HG03095 (cell line): ENCODE data around the gene PLXNB2.
"Not testable (repeated sequence)": the region's sequence is repeated elsewhere in the genome, so short reads cannot be mapped to it uniquely, and the experiment has no call there.

ENCODE experiments used
- ATAC-seq: cut with Tn5 transposase; IDR thresholded peaks from one replicate; pipeline ENCODE4 v1.9.1; 2021; ENCODE audit warnings: moderate library complexity; ENCODE audit not compliant: unreplicated experiment

Gene PLXNB2

DNA sequence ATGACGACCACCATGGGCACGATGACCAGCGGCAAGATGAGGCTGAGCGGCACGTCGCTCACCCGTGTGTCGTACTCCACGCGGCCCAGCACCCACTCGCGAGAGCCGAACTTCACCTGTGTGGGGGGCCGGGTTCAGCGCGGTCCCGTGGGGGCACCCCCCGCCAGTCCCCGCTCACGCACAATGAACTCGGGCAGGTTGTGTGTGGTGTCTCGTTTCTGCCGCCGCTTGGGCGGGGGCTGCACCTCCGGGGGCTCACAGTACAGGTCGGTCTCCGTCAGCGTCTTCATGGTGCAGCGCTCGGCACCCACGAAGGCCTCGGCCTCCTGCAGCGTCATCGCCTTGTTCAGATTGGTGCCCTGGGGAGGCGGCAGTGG lies 26.1 kb downstream of the PLXNB2 start:
- ATAC-seq: no peak

DNA sequence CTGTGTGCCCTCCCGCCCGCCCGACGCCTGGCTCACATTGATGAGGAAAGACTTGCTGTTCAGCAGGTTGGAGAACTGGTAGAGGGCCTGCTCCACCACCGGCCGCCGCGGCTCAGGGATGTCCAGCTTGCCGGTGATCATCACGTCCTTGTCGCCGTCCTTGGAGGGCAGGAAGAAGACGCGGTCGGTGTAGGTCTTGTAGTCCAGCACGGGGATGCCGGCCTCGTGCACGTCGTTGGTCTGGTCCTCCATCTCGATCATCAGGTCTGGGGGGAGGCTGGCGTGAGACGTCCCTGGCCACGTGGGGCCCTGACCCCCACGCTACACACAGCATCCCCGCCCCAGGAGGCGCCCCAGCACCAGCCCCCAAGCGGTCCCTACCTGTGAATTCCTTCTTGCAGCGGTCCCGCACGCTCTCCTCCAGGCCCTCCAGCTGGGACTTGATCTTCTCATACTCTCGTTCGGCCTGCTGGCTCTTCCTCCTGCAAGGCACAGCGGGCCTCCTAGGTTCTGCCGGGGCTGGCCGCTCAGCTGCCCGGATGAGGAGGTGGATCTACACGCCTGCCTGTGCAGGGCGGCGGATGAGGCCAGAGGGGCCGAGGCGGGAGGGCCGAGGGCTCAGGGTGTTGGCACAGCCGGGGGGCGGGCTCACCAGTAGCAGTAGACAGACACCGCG lies 26.6 kb downstream of the PLXNB2 start:
- ATAC-seq: no peak

DNA sequence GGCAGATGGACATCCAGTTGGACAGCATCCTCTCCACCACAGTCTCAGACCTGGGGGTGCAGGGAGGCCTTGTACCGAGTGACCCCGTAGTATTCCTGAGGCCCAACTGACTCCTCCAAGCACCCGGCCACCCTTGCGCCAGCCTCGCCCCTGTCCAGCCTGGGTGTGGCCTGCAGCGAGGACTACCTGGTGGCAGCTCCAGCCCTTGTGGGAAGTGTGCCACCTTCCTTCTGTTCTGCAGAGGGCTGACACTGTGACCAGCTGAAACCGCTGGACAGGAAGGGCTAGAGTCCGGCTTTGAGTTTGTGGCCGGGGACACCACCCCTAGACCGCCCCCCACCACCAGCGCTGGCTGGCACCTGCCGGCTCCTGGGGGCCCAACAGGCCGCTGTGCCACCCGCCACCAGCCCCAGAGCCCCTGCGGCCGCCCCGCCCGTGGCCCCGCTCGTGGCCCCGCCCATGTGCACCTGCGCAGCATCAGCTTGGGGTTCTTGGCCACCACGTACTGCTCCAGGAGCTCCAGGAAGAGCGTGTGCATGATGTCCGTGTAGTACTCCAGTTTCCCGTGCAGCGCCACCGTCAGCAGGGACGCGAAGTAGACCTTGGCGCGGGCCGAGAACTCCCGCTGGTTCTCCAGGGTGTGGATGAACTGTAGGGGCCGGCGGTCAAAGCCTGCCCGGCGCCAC lies 27.3 kb downstream of the PLXNB2 start:
- ATAC-seq: no peak

DNA sequence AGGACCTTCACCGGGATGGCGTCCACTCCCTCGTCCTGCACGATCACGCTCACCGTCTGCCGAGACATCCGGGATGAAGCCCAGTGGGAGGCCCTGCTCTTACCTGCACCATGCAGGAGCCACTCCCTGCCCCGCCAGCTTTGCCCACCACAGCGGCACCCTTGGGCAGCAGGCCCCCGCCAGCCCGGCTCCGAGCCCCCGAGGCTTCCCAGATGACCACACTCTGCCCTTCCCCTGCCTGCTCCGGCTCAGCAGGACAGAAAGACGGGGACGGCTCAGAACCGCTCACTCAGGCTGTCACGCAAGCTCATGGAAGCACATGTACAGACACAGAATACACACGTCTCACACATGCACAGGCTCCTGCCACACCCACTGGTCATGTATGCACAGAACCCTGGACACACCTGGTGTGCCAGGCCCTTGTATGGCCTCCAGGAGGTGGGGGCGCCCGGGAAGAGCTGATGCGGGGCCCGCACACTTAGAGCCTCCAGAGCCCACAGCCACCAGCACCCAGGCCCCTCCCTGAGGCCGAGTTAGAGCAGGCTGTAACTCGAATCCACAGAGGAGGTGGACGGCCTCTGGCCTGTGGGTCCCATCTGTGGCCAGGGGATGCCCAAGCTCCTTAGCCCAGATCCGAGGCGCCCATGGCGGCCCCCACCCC lies 28.4 kb downstream of the PLXNB2 start:
- no peak for ATAC-seq

DNA sequence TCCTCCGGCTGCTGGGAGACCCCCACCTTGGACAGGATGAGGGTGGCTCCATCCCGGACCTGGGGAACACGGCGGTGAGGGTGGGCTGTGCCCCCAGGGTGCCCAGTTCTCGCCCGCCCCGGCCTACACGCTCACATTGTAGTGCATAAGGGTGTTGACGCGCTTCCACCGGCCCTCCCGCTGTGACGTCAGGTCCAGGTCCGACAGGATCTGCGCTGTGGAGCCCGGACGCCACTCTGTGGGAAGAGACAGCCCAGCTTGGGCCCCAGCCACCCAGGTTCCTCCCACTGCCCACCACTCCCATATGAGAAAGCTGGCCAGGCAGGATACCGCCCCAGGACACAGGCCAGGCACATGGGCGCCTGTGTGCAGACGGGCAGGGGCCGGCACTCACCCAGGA lies 29.0 kb downstream of the PLXNB2 start:
- ATAC-seq: no peak

DNA sequence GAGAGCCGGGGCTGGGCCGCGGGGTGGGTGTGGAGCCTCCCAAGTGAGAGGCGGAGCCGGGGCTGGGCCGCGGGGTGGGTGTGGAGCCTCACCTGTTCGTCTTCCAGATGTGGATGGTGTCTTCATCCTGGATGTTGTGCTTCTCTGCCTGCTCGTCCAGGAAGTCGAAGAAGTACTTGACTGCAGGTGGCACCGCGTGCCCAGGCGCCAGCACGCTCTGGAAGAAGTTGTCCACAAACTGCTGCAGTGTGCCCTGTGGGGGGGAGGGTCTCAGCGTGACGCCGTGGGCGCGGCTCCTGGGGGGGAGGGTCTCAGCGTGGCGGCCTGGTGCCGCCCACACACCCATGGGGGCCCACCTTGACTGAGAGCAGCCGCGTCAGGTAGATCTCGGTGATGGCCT lies 29.7 kb downstream of the PLXNB2 start:
- ATAC-seq: no peak

DNA sequence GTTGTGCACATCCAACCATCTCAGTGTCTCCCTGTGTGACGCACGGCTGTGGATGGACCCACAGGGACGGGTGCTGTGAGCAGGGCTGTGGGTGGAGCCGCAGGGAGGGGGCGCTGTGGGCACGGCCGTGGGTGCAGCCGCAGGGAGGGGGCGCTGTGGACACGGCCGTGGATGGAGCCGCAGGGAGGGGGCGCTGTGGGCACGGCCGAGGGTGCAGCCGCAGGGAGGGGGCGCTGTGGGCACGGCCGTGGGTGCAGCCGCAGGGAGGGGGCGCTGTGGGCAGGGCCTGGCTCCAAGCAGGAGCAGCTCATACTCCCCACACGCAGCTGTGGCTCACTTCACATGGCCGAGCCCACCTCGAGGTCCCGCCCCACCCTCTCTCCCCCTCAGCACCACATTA lies 31.3 kb downstream of the PLXNB2 start:
- no peak for ATAC-seq

DNA sequence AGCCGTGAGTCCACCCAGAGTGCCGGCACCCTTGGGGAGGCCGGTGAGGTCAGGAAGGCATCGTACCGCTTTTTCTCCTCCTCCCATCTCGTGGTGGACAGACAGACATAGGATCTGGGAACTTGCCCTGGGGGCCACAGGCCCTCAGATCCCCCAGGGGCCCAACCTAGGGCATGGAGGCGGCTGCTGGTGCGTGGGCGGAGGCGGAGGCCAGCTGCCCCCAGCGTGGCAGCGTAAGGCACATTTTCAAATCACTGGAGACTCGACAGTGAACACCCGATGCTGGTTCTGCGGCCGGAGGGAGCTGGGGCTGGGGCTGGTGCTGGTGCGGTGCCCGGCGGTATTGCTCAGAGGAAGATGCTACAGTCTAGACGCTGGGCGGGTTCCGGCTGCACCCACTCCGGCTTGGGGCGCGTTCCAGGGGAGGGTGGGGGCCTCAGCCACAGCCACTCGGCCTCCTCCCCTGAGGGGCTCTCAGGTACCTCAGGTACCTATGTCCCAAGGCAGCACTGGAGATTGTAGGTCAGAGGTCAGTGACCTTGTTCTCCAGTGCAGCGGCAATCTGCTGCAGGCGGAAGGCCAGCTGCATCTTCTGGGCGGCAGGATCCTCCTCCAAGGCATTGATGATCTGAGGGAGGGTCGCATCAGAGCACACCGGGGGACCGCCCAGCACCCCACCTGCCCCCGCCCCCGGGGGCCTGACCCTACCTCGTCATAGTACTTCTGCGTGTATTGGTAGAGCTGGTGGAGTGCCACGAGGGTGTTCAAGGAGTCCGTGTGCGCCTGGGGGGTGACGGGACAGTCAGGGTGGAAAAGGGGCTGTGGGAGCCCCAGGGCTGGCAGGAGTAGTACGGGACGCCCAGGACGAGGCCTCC lies 32.0 kb downstream of the PLXNB2 start:
- no peak for ATAC-seq

DNA sequence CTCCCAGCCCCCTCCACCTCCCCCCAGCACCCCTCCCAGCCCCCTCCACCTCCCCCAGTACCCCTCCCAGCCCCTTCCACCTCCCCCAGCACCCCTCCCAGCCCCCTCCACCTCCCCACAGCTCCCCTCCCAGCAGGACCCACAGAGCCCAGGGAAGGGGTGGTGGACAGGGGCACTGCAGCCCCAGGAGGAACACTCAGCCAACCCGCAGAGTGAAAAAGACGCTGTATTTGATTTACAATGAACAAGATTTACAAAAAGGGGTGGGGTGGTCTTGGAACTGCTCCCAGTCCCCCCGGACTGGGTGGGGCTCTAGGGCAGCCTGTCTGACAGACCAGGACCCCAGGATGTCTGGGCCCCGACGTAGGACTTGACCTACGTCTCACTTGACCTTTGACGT lies 32.7 kb downstream of the PLXNB2 start:
- no peak for ATAC-seq

DNA sequence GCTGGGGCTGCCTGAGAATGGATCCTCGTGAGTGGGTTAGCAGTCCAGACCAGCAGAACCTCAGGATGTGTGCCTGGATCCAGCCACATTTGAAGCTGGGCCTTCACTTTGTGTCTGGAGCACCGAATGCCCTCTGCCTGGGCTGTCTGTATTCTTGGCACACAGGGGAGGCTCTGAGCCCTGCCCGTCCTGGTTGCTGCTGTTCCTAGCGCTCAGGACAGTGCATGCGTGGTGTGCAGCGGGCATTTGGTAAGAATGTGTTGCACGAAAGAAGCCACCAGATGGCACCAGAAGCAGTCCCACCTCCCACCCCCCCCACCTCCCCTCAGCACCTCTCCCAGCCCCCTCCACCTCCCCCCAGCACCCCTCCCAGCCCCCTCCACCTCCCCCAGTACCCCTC lies 33.1 kb downstream of the PLXNB2 start:
- no peak for ATAC-seq

DNA sequence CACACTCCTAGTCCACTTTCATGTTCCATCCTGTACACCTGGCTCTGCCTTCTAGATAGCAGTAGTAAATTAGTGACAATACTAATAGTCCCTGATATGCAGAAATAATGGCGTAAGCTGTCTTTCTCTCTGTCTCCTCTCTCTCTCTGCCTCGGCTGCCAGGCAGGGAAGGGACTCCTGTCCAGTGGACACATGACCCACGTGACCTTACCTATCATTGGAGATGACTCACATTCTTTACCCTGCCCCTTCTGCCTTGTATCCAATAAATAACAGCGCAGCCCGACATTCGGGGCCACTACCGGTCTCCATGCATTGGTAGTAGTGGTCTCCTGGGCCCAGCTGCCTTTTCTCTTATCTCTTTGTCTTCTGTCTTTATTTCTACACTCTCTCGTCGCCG lies 33.7 kb downstream of the PLXNB2 start:
- ATAC-seq: not testable (repeated sequence)

DNA sequence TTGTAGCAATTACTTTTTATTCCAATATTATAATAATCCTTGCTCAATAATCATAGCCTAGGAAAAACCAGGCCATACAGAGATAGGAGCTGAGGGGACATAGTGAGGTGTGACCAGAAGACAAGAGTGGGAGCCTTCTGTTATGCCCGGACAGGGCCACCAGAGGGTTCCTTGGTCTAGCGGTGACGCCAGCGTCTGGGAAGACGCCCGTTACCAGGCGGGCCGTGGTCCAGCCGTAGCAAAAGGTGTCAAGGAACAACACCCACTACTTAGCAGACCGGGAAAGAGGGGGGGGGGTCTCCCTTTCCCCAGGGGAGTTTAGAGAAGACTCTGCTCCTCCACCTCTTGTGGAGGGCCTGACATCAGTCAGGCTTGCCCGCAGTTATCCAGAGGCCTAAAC lies 34.1 kb downstream of the PLXNB2 start:
- not testable (repeated sequence) for ATAC-seq

DNA sequence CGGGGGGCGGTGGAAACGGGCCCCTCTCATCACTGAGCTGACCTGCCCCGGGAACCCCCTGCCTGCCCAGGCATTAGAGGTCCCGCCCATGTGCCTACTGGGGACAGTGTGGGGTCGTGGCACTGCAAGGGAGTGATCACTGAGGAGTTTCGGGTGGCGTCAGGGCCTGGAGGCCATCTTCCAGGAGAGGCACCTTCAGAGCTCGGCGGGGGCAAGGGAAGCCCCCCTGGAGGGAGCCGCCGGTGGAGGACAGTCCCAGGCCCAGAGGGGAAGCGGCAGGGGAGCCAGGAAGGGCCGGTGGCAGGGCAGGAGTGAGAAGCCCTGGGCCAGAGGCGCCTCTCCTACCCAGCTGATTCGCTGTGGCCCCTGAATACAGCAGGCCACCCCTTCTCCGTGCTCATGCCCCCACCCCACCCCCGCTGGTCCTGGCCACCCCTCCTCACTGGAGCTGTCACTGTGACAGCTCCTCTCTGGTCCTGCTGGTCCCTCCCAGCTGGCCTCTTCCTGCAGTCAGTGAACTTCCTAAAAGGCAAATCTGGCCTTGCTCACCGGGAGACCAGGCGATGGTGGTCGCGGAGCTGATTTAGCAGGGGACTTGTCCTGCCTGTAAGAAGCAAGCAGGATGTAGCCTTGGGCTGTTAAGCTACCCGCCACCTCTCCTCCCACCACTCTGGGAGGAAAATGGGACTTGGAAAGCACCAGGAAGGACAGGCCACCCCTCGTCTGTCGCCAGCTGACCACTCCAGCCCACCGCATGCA lies 35.2 kb downstream of the PLXNB2 start:
- no peak for ATAC-seq

DNA sequence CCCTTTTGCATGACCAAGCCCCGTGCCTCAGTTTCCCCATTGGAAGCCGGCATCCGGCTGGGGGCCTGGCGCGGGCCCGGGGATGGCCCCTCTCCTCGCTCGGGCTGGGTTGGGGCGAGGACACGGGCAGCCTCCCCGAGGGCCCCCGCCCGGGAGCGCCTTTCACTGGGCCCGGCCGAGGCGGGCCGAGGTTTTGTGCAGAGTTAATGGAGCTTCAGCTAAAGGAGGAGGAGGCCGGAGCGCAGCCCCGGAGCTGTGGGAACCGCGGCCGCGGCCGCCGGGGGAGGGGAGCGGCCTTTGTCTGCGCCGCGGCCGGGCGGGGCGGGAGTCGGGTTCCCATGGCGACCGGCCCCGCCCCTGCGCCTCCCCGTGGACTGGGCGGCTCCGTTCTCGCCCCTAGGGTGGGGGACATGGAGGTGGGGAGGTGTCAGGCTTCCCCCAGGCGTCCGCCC lies 35.9 kb downstream of the PLXNB2 start:
- no peak for ATAC-seq

DNA sequence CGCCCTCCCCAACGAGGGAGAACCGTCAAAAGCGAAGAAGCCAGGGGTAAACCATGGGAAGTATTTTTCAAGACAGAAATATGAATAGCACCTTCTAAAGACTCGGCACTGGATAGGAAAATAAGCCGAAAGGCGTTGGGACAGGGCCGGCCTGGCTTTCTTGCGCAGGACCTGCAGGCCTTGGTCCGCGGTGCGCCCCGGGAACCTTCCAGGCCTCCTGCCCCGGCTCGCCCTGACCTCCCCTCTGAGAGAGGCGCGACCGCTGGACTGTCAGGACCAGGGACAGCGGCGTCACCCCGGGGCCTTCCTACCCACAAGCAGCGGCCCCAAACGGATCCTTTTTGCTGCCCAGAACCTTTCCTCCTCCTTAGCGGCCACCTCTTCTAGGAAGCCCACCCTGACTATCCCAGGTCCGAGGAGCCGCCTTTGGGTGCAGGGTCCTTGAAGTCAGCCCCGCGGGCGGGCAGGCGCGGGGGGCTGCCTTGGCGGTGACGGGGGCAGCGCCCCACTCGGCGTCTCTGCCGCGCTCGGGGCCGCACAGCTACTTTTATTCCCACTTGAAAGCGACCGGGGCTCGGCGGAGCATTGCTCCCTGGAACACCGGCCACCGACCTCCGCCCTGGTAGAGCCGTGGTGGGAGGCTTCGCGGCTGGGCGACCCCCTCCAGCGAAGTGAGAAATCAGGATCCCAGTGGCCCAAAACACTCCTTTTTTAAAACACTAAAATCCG lies 36.6 kb downstream of the PLXNB2 start:
- ATAC-seq: no peak

DNA sequence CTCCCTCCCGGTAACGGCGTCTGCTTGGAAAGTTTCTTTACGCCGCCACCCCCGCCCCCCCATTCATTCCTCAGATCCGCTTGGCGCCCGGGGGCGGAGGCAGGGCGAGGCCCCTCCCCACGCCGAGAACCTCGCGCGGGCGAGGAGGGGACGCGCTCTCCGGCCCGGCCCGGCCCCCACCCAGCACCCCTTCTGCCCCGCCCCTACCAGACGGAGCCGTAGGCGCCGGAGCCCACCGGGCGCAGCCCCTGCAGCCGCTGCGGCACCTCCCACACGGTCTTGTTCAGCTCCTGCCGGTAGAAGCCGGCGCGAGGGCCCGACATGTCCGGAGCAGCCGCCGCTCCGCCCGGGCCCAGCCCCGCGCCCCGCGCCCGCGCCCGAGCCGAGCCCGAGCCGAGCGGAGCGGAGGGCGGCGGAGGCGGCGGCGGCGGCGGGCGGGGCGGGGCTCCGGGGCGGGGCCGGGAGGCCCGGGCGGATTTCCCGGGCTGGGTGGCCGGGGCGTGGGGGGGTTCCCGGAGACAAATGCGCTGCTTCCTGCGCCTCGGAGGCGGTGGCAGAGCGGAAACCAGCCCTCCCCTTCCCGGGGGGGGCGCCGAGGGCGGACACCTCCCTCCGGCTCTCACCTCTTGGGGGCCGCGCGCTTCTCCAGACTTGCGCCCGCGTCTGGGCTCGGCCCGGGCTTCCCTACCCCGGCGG lies 37.3 kb downstream of the PLXNB2 start, which contains the start of gene MAPK11:
TSS of gene MAPK11 (minus strand) at position 411 of the 696 bp plus-strand sequence. CDS start at position 323, 88 bp downstream.
- no peak for ATAC-seq

DNA sequence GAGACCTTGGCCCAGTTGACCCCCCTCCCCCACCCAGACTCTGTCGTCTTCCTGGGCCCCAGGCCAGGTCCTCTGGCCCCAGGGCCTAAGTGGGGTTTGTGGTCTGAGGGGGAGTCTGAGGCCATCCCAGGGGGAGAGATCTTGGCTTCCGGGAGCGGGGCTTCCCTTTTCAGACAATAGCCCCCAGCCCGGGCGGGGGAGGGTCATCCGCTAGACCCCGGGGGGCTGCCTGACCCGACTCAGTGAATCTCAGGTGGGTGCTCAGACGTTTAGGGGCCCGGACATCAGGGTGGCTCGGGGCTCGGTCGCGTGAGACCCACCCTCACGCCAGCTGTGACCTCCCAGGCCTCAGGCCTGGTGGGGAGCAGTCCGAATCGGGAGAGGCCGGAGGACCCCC lies 37.9 kb downstream of the PLXNB2 start:
- no peak for ATAC-seq

DNA sequence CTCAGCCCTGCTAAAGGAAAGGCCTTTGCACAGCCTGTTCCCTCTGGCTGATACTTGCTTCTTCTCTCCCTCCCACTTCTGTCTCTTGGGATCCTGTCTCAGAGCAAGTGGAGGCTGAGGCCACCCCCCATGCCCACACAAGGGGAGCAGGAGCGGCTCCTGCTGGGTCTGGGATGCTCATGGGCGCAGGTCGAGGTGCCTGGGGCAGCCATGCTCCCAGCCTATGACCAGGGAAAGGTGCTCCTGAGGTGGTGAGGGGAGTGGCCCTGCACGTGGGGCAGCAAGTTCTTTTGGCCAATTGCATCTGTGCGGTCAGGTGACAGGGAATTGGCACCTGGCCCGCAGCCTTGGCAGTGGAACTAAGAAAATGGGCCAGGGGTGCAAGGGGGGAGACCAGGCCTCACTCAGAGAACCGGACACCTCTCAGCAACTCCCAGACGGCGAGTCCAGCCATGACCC lies 38.8 kb downstream of the PLXNB2 start:
- no peak for ATAC-seq
